Measurements from ENCODE around the gene STIP1. TPM values are rescaled to one million over a fixed set of nuclear protein-coding genes. Genes with fewer than 3 reads are reported as not detected.
A peak's percentile ranks its signal among the peaks of the same experiment; 100 is the strongest.

STIP1 gene
- total and polyA plus RNA-seq, 10 of the 15 experiments (the other 5 are each of a cell fraction or from before 2014, with no cell fraction given) = 25.2 to 291 (median 191) TPM

DNA sequence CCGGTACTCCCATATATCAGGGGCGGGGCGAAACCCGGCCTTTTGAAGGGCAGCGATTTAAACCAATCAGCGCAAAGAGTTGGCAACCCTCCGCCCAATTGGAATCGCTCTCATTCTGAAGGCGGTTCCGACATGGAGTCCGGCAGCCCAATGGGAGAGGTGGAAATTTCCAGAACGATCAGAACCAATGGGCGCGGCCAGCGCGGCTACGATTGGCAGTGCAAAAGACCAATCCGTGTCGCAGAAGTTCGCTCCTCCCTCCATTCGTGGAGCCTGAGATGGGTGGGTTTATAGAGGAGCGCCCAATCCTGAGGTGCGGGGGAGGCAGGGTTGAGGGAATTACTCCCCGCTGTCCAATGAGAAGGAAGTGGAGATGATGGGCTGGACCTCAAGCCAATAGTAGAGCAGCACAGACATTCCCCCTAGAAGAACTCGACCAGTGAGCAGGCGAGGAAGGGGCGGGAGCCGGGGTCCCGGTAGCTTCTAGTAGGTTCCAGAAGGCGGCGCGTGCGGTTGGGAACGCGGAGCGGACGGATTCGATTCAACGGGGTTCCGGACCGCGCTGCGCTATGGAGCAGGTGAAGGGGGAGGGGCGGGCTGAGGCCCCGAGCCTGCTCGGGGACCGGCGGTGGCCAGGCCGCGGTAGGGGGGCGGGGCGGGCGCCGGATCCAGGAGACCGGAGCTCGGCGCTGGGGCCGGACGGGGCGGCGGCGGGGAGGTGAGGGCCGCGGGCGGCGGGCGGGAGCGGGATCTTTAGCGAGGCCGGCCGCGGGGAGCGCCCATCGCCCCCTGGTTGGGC lies at the start of gene STIP1 (continued):
- TF ChIP-seq USF2 (IDR thresholded peaks at IDR 0.05; ENCODE audit: borderline replicate concordance, low read depth, low read length) = no peak
- TF ChIP-seq TBL1XR1 (IDR thresholded peaks at IDR 0.05; ENCODE audit: low read depth, low read length) = no peak
- TF ChIP-seq REST (IDR thresholded peaks at IDR 0.05; ENCODE audit: low read depth, low read length) = 0 out of 2 replicates have a peak, but pooled peaks have one; percentile 18
- TF ChIP-seq KDM1A (IDR thresholded peaks at IDR 0.05; ENCODE audit: borderline replicate concordance) = no peak
- TF ChIP-seq, protein P1, sequence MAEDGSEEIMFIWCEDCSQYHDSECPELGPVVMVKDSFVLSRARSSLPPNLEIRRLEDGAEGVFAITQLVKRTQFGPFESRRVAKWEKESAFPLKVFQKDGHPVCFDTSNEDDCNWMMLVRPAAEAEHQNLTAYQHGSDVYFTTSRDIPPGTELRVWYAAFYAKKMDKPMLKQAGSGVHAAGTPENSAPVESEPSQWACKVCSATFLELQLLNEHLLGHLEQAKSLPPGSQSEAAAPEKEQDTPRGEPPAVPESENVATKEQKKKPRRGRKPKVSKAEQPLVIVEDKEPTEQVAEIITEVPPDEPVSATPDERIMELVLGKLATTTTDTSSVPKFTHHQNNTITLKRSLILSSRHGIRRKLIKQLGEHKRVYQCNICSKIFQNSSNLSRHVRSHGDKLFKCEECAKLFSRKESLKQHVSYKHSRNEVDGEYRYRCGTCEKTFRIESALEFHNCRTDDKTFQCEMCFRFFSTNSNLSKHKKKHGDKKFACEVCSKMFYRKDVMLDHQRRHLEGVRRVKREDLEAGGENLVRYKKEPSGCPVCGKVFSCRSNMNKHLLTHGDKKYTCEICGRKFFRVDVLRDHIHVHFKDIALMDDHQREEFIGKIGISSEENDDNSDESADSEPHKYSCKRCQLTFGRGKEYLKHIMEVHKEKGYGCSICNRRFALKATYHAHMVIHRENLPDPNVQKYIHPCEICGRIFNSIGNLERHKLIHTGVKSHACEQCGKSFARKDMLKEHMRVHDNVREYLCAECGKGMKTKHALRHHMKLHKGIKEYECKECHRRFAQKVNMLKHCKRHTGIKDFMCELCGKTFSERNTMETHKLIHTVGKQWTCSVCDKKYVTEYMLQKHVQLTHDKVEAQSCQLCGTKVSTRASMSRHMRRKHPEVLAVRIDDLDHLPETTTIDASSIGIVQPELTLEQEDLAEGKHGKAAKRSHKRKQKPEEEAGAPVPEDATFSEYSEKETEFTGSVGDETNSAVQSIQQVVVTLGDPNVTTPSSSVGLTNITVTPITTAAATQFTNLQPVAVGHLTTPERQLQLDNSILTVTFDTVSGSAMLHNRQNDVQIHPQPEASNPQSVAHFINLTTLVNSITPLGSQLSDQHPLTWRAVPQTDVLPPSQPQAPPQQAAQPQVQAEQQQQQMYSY (CRISPR knock-in tag; IDR thresholded peaks at IDR 0.05) = no peak
- TF ChIP-seq SMC3 (IDR thresholded peaks at IDR 0.05; ENCODE audit: borderline replicate concordance, low read length) = no peak
- no peak for TF ChIP-seq SMARCA5 (IDR thresholded peaks at IDR 0.05)
- no peak for TF ChIP-seq ESRRA (IDR thresholded peaks at IDR 0.05; ENCODE audit: low read length)
- no peak for TF ChIP-seq SREBF2 (IDR thresholded peaks at IDR 0.05; ENCODE audit: low read length)
- TF ChIP-seq SKIL (IDR thresholded peaks at IDR 0.05; ENCODE audit: low read depth, poor library complexity, severe bottlenecking) = peak; percentile 99
- TF ChIP-seq SRF (IDR thresholded peaks at IDR 0.05; ENCODE audit: low read depth in 2 of 2, low read length in 2 of 2) = no peak
- no peak for TF ChIP-seq ZNF687 (IDR thresholded peaks at IDR 0.05)
- no peak; the same call in 1 of the 2 replicates for TF ChIP-seq IKZF1 (conservative IDR thresholded peaks at IDR 0.05)
- no peak; the same call in 1 of the 2 replicates for TF ChIP-seq ZNF207 (IDR thresholded peaks at IDR 0.05; ENCODE audit: borderline replicate concordance)

Measured in GM12878 (cell line).